D721Med (cell line): Measurements from ENCODE around the gene ARID3B.
"Not testable (repeated sequence)": the region's sequence is repeated elsewhere in the genome, so short reads cannot be mapped to it uniquely, and the experiment has no call there.

Experiments
- DNase-seq: peaks from one replicate; pipeline ENCODE4 v3.0.0; 2011; ENCODE audit warnings: low spot score; ENCODE audit not compliant: insufficient read length
- FAIRE-seq: peaks from 2 replicates; lab custom pipeline; 2011; peaks lifted over from hg19 to GRCh38; lab: Jason Lieb, UNC
- TF ChIP-seq, protein P1 (sequence below): IDR thresholded peaks from 2 replicates; pipeline ENCODE4 v1.5.1; 2012; ENCODE audit warnings: mild to moderate bottlenecking, control low read depth; ENCODE audit not compliant: insufficient read depth; ENCODE audit errors: missing control alignments

ARID3B gene

DNA sequence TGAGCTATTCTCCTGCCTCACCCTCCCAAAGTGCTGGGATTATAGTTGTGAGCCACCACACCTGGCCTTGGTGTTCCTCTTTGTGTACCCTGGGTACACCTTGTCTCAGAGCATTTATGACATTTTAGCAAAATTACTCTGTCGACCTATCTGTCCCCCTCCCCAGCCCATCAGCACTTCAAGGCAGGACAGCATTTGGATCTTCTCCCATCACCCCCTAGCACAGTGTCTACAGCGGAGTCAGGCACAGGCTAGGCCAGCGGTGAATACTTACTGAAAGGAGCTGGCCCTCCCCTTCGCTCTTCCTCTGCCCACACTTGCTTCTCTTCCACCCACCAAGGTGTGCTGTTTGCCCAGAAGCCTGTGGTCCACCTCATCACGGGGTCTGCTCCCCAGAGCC is 54.3 kb downstream of the ARID3B start:
- DNase-seq (no peak), FAIRE-seq (no peak)
- TF ChIP-seq, protein P1, sequence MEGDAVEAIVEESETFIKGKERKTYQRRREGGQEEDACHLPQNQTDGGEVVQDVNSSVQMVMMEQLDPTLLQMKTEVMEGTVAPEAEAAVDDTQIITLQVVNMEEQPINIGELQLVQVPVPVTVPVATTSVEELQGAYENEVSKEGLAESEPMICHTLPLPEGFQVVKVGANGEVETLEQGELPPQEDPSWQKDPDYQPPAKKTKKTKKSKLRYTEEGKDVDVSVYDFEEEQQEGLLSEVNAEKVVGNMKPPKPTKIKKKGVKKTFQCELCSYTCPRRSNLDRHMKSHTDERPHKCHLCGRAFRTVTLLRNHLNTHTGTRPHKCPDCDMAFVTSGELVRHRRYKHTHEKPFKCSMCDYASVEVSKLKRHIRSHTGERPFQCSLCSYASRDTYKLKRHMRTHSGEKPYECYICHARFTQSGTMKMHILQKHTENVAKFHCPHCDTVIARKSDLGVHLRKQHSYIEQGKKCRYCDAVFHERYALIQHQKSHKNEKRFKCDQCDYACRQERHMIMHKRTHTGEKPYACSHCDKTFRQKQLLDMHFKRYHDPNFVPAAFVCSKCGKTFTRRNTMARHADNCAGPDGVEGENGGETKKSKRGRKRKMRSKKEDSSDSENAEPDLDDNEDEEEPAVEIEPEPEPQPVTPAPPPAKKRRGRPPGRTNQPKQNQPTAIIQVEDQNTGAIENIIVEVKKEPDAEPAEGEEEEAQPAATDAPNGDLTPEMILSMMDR: no peak

DNA sequence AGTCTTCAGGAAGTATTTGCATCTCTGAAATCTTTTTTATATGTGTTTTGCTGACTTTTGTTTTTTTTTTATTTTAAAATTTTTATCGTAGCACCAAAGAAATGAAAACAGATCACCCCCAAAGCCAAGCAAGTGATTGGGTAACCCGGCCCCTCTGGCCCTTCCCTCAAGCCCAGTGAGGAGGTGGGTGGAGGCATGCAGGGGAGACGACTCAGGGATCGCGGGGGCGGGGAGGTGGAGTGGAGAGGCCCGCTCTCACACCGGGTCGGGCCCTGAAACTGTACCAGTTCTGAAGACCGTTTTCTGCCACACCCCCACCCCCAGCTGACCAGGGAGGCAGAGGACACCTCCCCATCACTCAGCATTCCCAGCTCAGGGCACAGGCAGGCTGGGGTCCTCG is 55.7 kb downstream of the ARID3B start:
- not testable (repeated sequence) for FAIRE-seq, DNase-seq

GRCh38 chr15:74597146-74597705 is 56.2 kb downstream of the ARID3B start:
- not testable (repeated sequence) for FAIRE-seq, DNase-seq

- DNase-seq (peak; percentile 57), FAIRE-seq (no peak)
- TF ChIP-seq, protein P1: no peak
Measured at GRCh38 chr15:74598126-74598842, 57.3 kb downstream of the ARID3B start.

- DNase-seq: no peak
- no peak for FAIRE-seq
- TF ChIP-seq, protein P1: no peak
Measured at GRCh38 chr15:74599156-74599555, 58.1 kb downstream of the ARID3B start.

DNA sequence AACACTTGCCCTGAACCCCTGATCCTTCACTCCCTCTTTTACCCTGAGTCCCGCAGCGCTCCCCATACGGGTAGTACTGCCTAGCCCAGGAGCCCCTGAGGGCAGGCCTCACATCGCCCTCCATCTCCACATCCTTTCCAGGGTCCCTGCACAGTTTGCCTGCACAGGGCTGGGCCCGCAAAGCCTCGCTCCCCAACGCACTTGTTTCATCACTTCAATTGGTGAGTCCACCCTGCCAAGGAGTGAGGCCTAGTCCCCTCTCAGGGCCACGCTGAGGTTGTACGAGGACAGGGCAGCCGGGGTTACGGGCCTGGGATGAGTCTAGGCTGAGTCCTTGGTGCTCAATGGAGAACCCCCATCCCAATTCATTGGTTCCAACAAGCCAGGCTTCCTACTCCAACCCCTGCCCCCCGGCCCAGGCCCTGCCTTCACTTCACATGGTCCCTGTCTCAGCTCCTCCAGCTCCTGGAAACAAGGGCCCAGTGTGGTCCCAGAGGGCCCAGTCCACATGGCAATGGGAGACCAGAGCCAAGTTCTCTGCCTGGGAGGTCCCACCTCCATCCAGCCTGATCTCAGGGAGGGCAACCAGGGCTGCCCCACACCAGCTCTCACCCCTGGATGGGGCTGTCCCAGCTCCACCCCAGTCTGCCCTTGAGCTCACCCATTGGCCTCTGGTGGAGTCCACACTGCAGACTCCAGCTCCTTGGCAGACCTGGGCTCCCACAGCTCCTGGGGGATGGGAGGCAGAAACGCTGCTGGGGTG is 62.2 kb downstream of the ARID3B start:
- DNase-seq: no peak
- no peak for FAIRE-seq
- TF ChIP-seq, protein P1: no peak

GRCh38 chr15:74603789-74604705 is 63.0 kb downstream of the ARID3B start:
- FAIRE-seq: no peak
- TF ChIP-seq, protein P1: no peak
- no peak for DNase-seq
